NB4 (cell line): ENCODE results near the gene CALCR.

Experiments
- CTCF ChIP-seq: IDR thresholded peaks from one replicate; pipeline ENCODE4 v1.5.1; 2012; ENCODE audit warnings: low read depth, low read length
- MAX ChIP-seq: IDR thresholded peaks from 2 replicates; pipeline ENCODE4 v1.6.1; 2011; ENCODE audit warnings: low read depth, low read length
- MYC ChIP-seq: IDR thresholded peaks from 2 replicates; pipeline ENCODE4 v1.6.1; 2011; ENCODE audit warnings: low read depth, low read length
- POLR2A ChIP-seq: IDR thresholded peaks from 2 replicates; pipeline ENCODE4 v1.6.1; 2011; ENCODE audit warnings: mild to moderate bottlenecking; ENCODE audit not compliant: insufficient read length; ENCODE audit errors: extremely low read depth

GRCh38 chr7:93515144-93515543, 59.4 kb downstream of the CALCR start:
- TF ChIP-seq CTCF (no peak), MAX (no peak), MYC (no peak), POLR2A (no peak)
